CD4-positive, alpha-beta T cell treated with Interferon gamma for 1 hour (primary cell): ENCODE measurements around the gene RNF123.
A peak's percentile ranks its signal among the peaks of the same experiment; 100 is the strongest.

ENCODE experiments used
- DNase-seq: peaks from one replicate; pipeline ENCODE4 v3.0.0-alpha.2; 2020

RNF123 gene

GRCh38 chr3:49705390-49705960, 16.1 kb downstream of the RNF123 start:
- no peak for DNase-seq

- no peak for DNase-seq
Measured at GRCh38 chr3:49706456-49707112, 17.2 kb downstream of the RNF123 start.

GRCh38 chr3:49707113-49707480, 17.7 kb downstream of the RNF123 start:
- no peak for DNase-seq

GRCh38 chr3:49709852-49710251, 20.5 kb downstream of the RNF123 start:
- no peak for DNase-seq

- no peak for DNase-seq
Measured at GRCh38 chr3:49711489-49711888, 22.1 kb downstream of the RNF123 start.

GRCh38 chr3:49712166-49712565, 22.8 kb downstream of the RNF123 start:
- no peak for DNase-seq

GRCh38 chr3:49712631-49713317, 23.4 kb downstream of the RNF123 start:
- DNase-seq, result no peak

GRCh38 chr3:49713336-49714105, 24.2 kb downstream of the RNF123 start:
- DNase-seq, result no peak

- DNase-seq, result no peak
Measured at GRCh38 chr3:49714728-49715550, 25.6 kb downstream of the RNF123 start.

GRCh38 chr3:49715611-49716121, 26.3 kb downstream of the RNF123 start:
- DNase-seq, result no peak

- no peak for DNase-seq
Measured at GRCh38 chr3:49716169-49716568, 26.8 kb downstream of the RNF123 start.

- DNase-seq, result no peak
Measured at GRCh38 chr3:49716691-49717210, 27.4 kb downstream of the RNF123 start.

GRCh38 chr3:49717211-49717958, 28.0 kb downstream of the RNF123 start:
- no peak for DNase-seq

- no peak for DNase-seq
Measured at GRCh38 chr3:49717959-49718857, 28.9 kb downstream of the RNF123 start.

- DNase-seq, result no peak
Measured at GRCh38 chr3:49718858-49719213, 29.5 kb downstream of the RNF123 start.

GRCh38 chr3:49719214-49719884, 30.0 kb downstream of the RNF123 start, which contains the start of gene AMIGO3:
AMIGO3 (minus strand) TSS chr3:49719684; CDS start chr3:49719465, 219 bp downstream.
- DNase-seq, result peak; percentile 88

GRCh38 chr3:49720855-49721595, 31.7 kb downstream of the RNF123 start:
- DNase-seq, result no peak

GRCh38 chr3:49721596-49721895, 32.2 kb downstream of the RNF123 start:
- DNase-seq, result no peak
